ENCODE results near the gene ANKZF1.

- TF ChIP-seq CTCF (IDR thresholded peaks at IDR 0.05; ENCODE audit: poor library complexity), result no peak
- TF ChIP-seq EZH2 (IDR thresholded peaks at IDR 0.05; ENCODE audit: borderline replicate concordance), result no peak
- TF ChIP-seq EZH2phosphoT487 (IDR thresholded peaks at IDR 0.05; ENCODE audit: low read depth, severe bottlenecking, unreplicated experiment), result no peak
These were observed 44.8 kb downstream of the ANKZF1 start for GRCh38 chr2:219274361-219274921.

All from hepatocyte (in vitro differentiated cells).